IPS-15b (cell line): ENCODE results near the gene CHRNG.

Source experiments
- H3K27me3 ChIP-seq: one replicate; pipeline ENCODE4 v1.6.1; 2013; ENCODE audit warnings: low read length; ENCODE audit not compliant: control insufficient read depth, insufficient read depth
- H3K36me3 ChIP-seq: one replicate; pipeline ENCODE4 v1.6.1; 2013; ENCODE audit warnings: low read length; ENCODE audit not compliant: control insufficient read depth, insufficient read depth
- H3K4me1 ChIP-seq: one replicate; pipeline ENCODE4 v1.6.1; 2013; ENCODE audit warnings: mild to moderate bottlenecking, low read length; ENCODE audit not compliant: control insufficient read depth, insufficient read depth
- H3K4me3 ChIP-seq: one replicate; pipeline ENCODE4 v1.5.1; 2013; ENCODE audit warnings: low read depth, low read length
- H3K9ac ChIP-seq: one replicate; pipeline ENCODE4 v1.6.1; 2013; ENCODE audit warnings: low read depth, mild to moderate bottlenecking, low read length
- H3K9me3 ChIP-seq: one replicate; pipeline ENCODE4 v1.6.1; 2013; ENCODE audit warnings: mild to moderate bottlenecking, low read length; ENCODE audit not compliant: control insufficient read depth, insufficient read depth

The CHRNG gene

DNA sequence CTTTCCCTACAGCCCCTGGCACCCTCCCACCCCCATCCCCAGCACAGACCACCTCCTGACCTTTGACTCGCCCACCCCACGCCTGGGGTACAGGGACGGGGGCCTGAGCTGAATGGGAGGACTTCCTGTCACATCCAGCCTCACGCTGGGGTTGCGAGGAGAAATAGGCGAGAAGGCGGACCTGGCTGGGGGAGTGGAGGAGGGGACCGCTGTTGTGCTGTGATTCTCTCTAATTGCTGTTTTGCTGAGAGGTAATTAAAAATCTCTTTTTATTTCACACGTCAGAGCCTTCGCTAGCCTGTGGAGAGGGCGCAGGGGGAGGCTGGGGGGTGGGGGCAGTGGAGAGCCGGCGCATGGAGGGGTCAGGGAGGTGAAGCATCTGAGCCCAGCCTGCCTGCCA lies 42.1 kb upstream of the CHRNG start:
- Histone ChIP-seq H3K4me3 (no peak overlapping the region), H3K27me3 (peaks cover 4% of the 10 kb centered on the region), H3K9me3 (no peaks in the 10 kb centered on the region), H3K9ac (no peak overlapping the region), H3K36me3 (no peaks in the 10 kb centered on the region), H3K4me1 (peaks cover 2% of the 10 kb centered on the region)

DNA sequence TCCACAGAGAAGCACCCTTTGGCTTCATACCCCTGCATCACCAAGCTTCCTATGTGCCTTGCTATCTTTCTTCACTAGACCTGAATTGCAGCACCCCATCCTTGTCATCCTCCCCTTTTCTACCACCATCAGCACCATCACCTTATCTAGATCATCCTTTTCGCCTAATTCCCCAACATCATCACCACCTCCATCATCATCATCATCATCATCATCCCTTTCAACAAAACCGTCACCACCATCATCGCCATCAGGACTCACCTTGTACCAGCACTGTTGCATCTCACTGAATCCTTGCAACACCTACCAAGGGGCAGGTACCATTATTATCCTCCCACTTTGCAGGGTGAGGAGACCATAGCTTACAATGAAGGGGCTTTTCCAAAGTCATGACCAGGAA lies 41.0 kb upstream of the CHRNG start:
- Histone ChIP-seq H3K9ac (no peak overlapping the region), H3K36me3 (no peaks in the 10 kb centered on the region), H3K27me3 (peaks cover 5% of the 10 kb centered on the region), H3K9me3 (no peaks in the 10 kb centered on the region), H3K4me3 (no peak overlapping the region), H3K4me1 (peaks cover 2% of the 10 kb centered on the region)

DNA sequence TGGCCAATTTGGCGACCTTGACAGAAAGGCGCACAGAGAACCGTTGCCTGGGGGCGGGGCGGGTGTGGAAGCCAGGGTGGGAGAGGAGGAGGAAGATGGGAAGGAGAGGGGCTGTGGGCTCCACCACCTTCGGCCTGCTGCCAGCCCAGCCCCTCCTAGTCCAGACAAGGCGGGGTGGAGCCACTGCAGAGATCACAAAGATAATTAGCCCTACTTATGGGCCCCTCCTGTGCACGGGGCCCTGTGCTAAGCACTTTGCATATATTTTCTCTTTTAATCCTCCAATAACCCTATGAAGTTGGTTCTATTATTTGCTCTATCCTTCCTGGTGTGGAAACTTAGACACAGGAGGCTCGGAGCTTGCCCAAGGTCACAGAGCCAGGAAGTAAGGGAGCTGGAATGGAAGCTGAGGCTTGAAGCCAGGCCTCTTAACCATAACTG lies 38.1 kb upstream of the CHRNG start:
- Histone ChIP-seq H3K9me3 (no peaks in the 10 kb centered on the region), H3K4me1 (peaks cover 2% of the 10 kb centered on the region), H3K9ac (no peak overlapping the region), H3K36me3 (no peaks in the 10 kb centered on the region), H3K27me3 (peaks cover 27% of the 10 kb centered on the region), H3K4me3 (no peak overlapping the region)

DNA sequence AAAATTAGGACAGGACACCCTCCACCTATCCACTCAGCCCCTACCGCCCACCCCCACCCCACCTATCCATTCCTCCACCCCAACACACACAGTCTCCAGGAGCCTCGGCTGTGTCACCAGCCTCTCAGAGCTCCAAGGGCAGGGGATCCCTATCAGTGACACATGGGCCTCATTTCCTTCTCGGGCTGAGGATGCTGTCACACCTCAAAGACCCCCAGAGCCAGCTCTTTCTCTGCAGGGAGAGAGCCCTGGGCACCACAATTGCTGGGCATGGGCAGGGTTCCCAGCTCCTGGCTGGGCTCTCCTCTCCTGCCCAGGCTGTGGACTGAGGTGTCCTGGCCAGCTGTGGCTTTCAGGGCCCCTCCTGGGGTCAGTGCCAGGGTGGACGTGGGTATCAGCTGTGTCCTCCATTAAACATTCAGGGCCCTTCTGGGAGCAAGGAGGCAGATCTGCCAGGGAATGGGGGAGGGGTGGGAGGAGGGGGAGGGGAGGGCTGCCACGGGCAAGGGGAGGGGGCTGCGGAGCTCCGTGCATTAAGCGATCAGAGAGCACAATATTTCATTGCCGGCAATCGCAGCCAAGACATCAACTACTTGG lies 37.6 kb upstream of the CHRNG start:
- peaks cover 2% of the 10 kb centered on the region for H3K4me1 ChIP-seq
- H3K9ac ChIP-seq, result no peak overlapping the region
- H3K9me3 ChIP-seq, result no peaks in the 10 kb centered on the region
- no peaks in the 10 kb centered on the region for H3K36me3 ChIP-seq
- peaks cover 30% of the 10 kb centered on the region for H3K27me3 ChIP-seq
- peak overlapping the region; percentile 58 for H3K4me3 ChIP-seq

DNA sequence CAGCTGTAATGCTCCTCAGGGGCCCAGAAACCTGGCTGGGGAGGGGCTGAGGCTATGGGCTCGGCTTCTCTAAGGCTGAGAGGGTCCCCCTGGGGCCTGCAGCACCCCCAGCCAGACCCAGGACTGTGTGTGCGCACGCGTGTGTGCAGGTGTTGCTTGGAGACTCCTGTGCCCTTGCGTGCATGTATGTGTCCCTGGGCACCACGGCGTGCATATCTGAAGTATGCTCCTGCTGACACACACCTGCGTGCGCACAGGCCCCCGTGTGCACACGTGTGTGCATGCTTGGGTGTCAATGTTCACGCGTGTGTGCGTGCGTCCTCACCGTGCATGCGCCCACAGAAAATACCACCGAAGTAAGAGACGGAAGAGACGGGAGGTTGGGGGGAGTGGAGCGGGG lies 37.0 kb upstream of the CHRNG start:
- no peak overlapping the region for H3K9ac ChIP-seq
- peaks cover 2% of the 10 kb centered on the region for H3K4me1 ChIP-seq
- H3K9me3 ChIP-seq, result no peaks in the 10 kb centered on the region
- H3K36me3 ChIP-seq, result no peaks in the 10 kb centered on the region
- H3K27me3 ChIP-seq, result peaks cover 32% of the 10 kb centered on the region
- peak overlapping the region; percentile 58 for H3K4me3 ChIP-seq

DNA sequence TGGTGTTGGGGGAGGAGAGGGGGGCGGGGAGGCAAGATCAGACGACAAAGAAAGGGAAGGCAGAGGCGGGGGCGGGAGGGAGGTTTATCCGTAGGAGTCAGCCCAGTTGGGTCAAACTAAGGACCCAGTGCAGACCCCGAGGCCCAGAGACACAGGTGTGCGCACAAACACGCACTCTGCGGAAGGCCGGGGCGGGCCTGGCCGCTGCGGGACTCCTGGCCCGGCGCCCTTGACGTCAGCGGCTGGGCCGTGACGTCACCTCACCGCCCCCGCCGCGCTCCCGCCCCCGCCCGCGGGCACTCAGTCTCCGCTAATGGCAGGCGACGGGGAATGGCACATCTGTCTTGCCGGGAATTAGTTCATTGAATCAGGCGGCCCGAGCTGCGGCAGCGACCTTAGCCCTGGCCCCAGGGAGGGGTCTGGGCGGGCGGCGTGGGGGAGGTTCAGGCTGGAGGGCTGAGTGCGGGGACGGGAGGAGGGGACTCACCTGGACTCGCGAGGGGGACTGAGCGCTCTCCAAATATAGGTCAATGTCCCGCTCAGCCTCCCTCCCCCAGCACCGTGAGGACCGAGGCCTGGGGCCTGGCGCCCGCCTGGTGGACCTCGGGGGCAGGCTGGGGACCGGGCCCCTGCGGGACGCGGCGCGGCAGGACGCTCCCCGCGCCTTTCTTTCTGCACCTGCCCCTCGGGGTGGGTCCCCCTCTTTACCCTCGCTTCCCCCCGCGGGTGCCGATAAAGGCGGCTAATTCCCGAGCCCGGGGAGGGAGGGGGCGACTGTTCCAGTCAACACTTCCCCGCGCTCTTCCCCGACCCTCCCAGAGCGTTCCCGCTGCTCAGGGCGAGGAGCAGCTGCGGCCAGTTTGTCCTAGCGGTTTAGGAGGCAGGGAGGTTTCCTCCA lies 36.3 kb upstream of the CHRNG start:
- H3K4me1 ChIP-seq, result peaks cover 2% of the 10 kb centered on the region
- no peaks in the 10 kb centered on the region for H3K36me3 ChIP-seq
- H3K4me3 ChIP-seq, result peak overlapping the region; percentile 58
- no peaks in the 10 kb centered on the region for H3K9me3 ChIP-seq
- peaks cover 32% of the 10 kb centered on the region for H3K27me3 ChIP-seq
- no peak overlapping the region for H3K9ac ChIP-seq

DNA sequence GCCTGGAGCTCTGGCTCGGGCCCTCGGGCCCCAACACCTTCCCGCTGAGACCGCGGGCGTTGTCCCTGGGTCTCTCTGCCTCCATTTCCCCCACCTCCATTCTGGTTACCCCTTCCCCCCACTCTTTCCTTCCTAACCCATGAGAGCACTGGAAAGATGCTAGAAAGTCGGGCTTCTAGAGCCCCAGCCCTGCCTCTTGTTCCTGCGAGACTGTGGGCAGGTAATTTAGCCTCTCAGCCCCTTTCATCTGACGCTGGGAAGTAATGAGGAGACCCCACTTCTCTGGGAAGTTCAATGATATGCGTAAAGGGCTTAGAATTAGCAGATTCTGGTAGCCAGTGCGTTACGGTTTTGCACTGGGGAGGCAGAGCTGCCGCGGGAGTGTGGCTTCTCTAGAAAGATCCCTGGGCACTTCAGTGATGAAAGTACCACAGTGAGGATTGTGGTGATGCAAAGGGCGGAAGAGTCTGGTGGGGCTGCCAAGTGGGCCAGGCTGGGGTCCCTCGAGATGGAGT lies 35.6 kb upstream of the CHRNG start:
- H3K27me3 ChIP-seq, result peaks cover 32% of the 10 kb centered on the region
- H3K4me1 ChIP-seq, result peaks cover 2% of the 10 kb centered on the region
- H3K36me3 ChIP-seq, result no peaks in the 10 kb centered on the region
- H3K9me3 ChIP-seq, result no peaks in the 10 kb centered on the region
- no peak overlapping the region for H3K9ac ChIP-seq
- peak overlapping the region; percentile 58 for H3K4me3 ChIP-seq

DNA sequence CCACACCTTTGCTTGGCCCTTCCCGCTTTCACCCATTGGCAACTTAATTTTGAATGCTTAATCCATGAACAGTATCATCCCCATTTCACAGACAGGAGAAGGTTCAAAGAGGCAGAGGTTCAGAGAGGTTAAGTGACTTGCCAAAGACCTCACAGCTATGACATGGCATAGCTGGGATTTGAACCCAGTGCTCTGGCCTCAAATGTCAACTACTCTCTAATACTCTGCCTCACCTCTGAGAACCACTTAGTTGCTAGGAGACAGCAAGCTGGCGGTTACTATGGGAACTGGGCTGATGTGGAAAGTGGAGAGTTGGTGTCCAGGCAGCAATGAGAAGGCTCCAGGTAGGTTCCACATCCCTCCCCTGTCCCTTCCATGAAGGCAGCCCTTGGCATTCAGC lies 35.1 kb upstream of the CHRNG start:
- H3K36me3 ChIP-seq, result no peaks in the 10 kb centered on the region
- H3K27me3 ChIP-seq, result peaks cover 32% of the 10 kb centered on the region
- H3K9ac ChIP-seq, result no peak overlapping the region
- no peak overlapping the region for H3K4me3 ChIP-seq
- peaks cover 2% of the 10 kb centered on the region for H3K4me1 ChIP-seq
- H3K9me3 ChIP-seq, result no peaks in the 10 kb centered on the region

DNA sequence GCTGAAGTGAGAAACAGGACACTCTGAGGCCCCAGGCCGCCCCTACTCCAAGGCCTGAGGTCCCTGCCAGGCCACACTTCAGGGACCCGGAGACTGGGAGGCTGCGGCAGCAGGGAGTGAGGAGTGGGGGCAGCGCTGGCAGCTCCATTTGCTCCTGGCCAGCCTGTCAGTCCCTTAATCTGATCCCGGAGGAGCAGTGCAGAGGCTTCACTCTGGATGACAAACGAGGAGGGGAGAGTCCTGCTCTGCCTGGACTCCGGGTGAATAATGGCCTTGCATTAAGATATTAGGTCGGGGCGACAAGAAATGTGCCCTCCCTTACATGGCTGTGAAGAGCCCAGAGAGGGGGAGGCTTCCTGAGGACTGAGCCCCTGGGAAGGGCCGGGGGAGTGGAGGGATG lies 33.6 kb upstream of the CHRNG start:
- Histone ChIP-seq H3K27me3 (peaks cover 30% of the 10 kb centered on the region), H3K4me3 (no peak overlapping the region), H3K36me3 (no peaks in the 10 kb centered on the region), H3K4me1 (peaks cover 2% of the 10 kb centered on the region), H3K9ac (no peak overlapping the region), H3K9me3 (no peaks in the 10 kb centered on the region)

DNA sequence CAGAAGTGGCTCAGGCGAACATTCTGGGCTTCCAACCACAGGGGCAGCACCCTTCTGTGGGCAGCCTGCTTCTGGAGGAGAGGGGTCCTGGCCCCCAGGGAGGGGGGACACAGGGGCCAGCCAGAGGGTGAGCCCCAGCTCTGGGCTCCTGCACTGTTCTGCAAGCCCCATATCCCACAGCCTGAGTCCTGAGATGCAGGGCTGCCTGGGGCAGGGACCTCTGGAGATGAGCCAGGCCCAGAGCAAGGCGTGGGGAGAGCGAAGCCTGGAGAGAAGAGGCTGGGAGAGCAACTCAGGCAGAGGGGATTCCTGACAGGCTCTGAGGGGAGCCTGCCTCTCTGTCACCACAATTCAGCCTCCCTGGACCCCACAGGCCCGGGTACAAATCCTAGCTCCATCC lies 32.8 kb upstream of the CHRNG start:
- H3K9ac ChIP-seq, result no peak overlapping the region
- H3K27me3 ChIP-seq, result peaks cover 28% of the 10 kb centered on the region

DNA sequence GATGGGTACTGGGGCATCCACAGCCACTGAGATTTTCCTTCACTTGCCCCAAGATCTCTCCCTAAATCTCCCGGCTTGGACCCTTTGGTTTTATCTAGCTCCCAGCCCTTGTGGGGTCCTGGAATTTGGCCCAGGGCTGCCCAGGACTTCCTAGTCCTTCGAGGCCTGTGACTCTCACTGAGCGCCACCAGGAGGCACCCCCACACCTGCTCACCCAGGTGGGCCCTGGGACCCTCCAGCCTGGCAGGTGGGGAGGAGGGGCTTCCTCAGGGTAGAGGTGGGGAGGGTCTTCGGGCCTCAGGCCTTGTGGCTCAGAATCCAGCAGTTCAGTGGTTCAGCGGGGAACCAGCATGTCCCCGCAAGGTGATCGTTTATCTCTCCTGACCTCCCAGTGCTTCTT lies 31.2 kb upstream of the CHRNG start:
- no peaks in the 10 kb centered on the region for H3K4me1 ChIP-seq
- H3K27me3 ChIP-seq, result peaks cover 28% of the 10 kb centered on the region
- H3K4me3 ChIP-seq, result no peak overlapping the region
- H3K9ac ChIP-seq, result no peak overlapping the region
- no peaks in the 10 kb centered on the region for H3K36me3 ChIP-seq
- H3K9me3 ChIP-seq, result no peaks in the 10 kb centered on the region

More for the DNA sequence above, 32.8 kb upstream of the CHRNG start:
- H3K4me3 ChIP-seq, result no peak overlapping the region
- H3K36me3 ChIP-seq, result no peaks in the 10 kb centered on the region
- H3K4me1 ChIP-seq, result no peaks in the 10 kb centered on the region
- H3K9me3 ChIP-seq, result no peaks in the 10 kb centered on the region
